H1 (cell line): Measurements from ENCODE around the gene HSDL2. TPM values are rescaled to one million over a fixed set of nuclear protein-coding genes. Genes with fewer than 3 reads are reported as not detected.

Source experiments
- CTCF ChIA-PET: fragments of 300-600 bp; sonication (Branson Sonifier 250); formaldehyde crosslinking; loops from one replicate; lab custom pipeline; 2021; ENCODE audit not compliant: partially characterized antibody; lab: Charles Lee
- POLR2A ChIA-PET: fragments of 300-600 bp; sonication (Branson Sonifier 250); formaldehyde crosslinking; loops from one replicate; lab custom pipeline; 2021; ENCODE audit warnings: inconsistent platforms; ENCODE audit not compliant: partially characterized antibody; lab: Charles Lee
- DNase-seq, 2 experiments: peaks; one replicate each; pipeline versions ENCODE4 v3.0.0 to v3.0.0-alpha.2; 2010 to 2022; ENCODE audit warnings: low spot score in 2 of 2, low read depth in 1 of 2, mixed read lengths in 1 of 2
- FAIRE-seq: peaks from 2 replicates; lab custom pipeline; 2011; peaks lifted over from hg19 to GRCh38; lab: Jason Lieb, UNC
- H2AFZ ChIP-seq: 2 replicates; pipeline ENCODE4 v1.8.1; 2012; ENCODE audit warnings: low read length, inconsistent platforms
- H2AK5ac ChIP-seq: 2 replicates; pipeline ENCODE4 v1.6.1; 2013; ENCODE audit warnings: low read depth, low read length
- H2BK120ac ChIP-seq: replicated peaks from 2 replicates; pipeline ENCODE3; 2013; ENCODE audit warnings: low read depth, low read length, inconsistent platforms
- H2BK12ac ChIP-seq: 2 replicates; pipeline ENCODE4 v1.6.1; 2013; ENCODE audit warnings: low read depth, low read length
- H2BK15ac ChIP-seq: 2 replicates; pipeline ENCODE4 v1.6.1; 2013; ENCODE audit warnings: low read length
- H2BK20ac ChIP-seq: 2 replicates; pipeline ENCODE4 v1.6.1; 2013; ENCODE audit warnings: low read length
- H2BK5ac ChIP-seq: 2 replicates; pipeline ENCODE4 v1.6.1; 2013; ENCODE audit warnings: low read depth, low read length
- H3K14ac ChIP-seq: 2 replicates; pipeline ENCODE4 v1.6.1; 2013; ENCODE audit warnings: inconsistent platforms; ENCODE audit not compliant: insufficient read length
- H3K18ac ChIP-seq: 2 replicates; pipeline ENCODE4 v1.6.1; 2013; ENCODE audit warnings: low read length; ENCODE audit errors: extremely low read depth
- H3K23ac ChIP-seq: 2 replicates; pipeline ENCODE4 v1.6.1; 2013; ENCODE audit warnings: inconsistent platforms; ENCODE audit not compliant: insufficient read length
- H3K23me2 ChIP-seq: 2 replicates; pipeline ENCODE4 v1.6.1; 2013; ENCODE audit warnings: low read depth, low read length
- H3K27ac ChIP-seq: 2 replicates; pipeline ENCODE4 v1.6.1; 2011; ENCODE audit warnings: low read depth, low read length, inconsistent platforms
- H3K27me3 ChIP-seq, 4 experiments: replicated peaks in 1 of 4; 1 replicate in 1 of 4; 2 replicates in 3 of 4; pipeline versions ENCODE4 v1.6.1 to v1.8.1; 2011 to 2013; ENCODE audit warnings: low read length in 3 of 4, mild to moderate bottlenecking in 3 of 4, inconsistent platforms in 2 of 4, mixed read lengths in 2 of 4, moderate library complexity in 1 of 4; ENCODE audit not compliant: control insufficient read depth in 3 of 4, insufficient read depth in 3 of 4; ENCODE audit errors: extremely low read depth in 1 of 4
- H3K36me3 ChIP-seq, 4 experiments: 2 replicates each; pipeline versions ENCODE4 v1.6.1 to v1.8.1; 2011 to 2013; ENCODE audit warnings: mild to moderate bottlenecking in 4 of 4, low read length in 3 of 4, moderate library complexity in 2 of 4, control low read depth in 1 of 4, inconsistent platforms in 1 of 4; ENCODE audit not compliant: insufficient read depth in 4 of 4, control insufficient read depth in 2 of 4
- H3K4ac ChIP-seq: replicated peaks from 2 replicates; pipeline ENCODE3; 2013; ENCODE audit warnings: low read length, low read depth, mixed read lengths, inconsistent platforms; ENCODE audit not compliant: insufficient read length
- H3K4me1 ChIP-seq, 4 experiments: replicated peaks in 1 of 4; 1 replicate in 1 of 4; 2 replicates in 3 of 4; pipeline versions ENCODE4 v1.6.1 to v1.8.1; 2011 to 2013; ENCODE audit warnings: low read length in 3 of 4, inconsistent platforms in 2 of 4, mixed read lengths in 1 of 4; ENCODE audit not compliant: insufficient read depth in 4 of 4, control insufficient read depth in 3 of 4
- H3K4me2 ChIP-seq, 2 experiments: 2 replicates each; pipeline versions ENCODE4 v1.6.1 to v1.8.1; 2011 to 2013; ENCODE audit warnings: low read depth in 2 of 2, low read length in 2 of 2, control low read depth in 1 of 2, inconsistent platforms in 1 of 2, mild to moderate bottlenecking in 1 of 2; ENCODE audit not compliant: insufficient read depth in 1 of 2
- H3K4me3 ChIP-seq, 4 experiments: fragments of 200-600, 300-600 bp in 1 of 4; sonication (generic), shearing (Covaris generic), sonication (Bioruptor Twin) in 1 of 4; 2 replicates each; pipeline versions ENCODE4 v1.5.1 to v1.8.1; 2011 to 2016; ENCODE audit warnings: low read length in 4 of 4, low read depth in 3 of 4, control low read depth in 2 of 4, inconsistent platforms in 2 of 4, mild to moderate bottlenecking in 2 of 4, mixed read lengths in 1 of 4, moderate library complexity in 1 of 4; ENCODE audit not compliant: insufficient read depth in 2 of 4; ENCODE audit errors: extremely low read depth in 1 of 4
- H3K56ac ChIP-seq: replicated peaks from 2 replicates; pipeline ENCODE3; 2013; ENCODE audit warnings: low read depth, mild to moderate bottlenecking, mixed read lengths, low read length, inconsistent platforms; ENCODE audit not compliant: insufficient read length
- H3K79me1 ChIP-seq: 2 replicates; pipeline ENCODE4 v1.6.1; 2013; ENCODE audit warnings: low read depth, low read length, control low read depth
- H3K79me2 ChIP-seq, 2 experiments: 2 replicates each; pipeline versions ENCODE4 v1.6.1 to v1.8.1; 2012 to 2013; ENCODE audit warnings: low read length in 2 of 2, mild to moderate bottlenecking in 2 of 2, inconsistent platforms in 1 of 2; ENCODE audit not compliant: insufficient read depth in 2 of 2, control insufficient read depth in 1 of 2
- H3K9ac ChIP-seq, 4 experiments: replicated peaks in 1 of 4; 1 replicate in 1 of 4; 2 replicates in 3 of 4; pipeline versions ENCODE4 v1.6.1 to v1.8.1; 2011 to 2013; ENCODE audit warnings: low read depth in 3 of 4, low read length in 3 of 4, control low read depth in 2 of 4, mild to moderate bottlenecking in 2 of 4, moderate library complexity in 2 of 4, inconsistent platforms in 1 of 4; ENCODE audit errors: extremely low read depth in 1 of 4
- H3K9me3 ChIP-seq, 2 experiments: 2 replicates each; pipeline versions ENCODE4 v1.6.1 to v1.8.1; 2012 to 2013; ENCODE audit warnings: mild to moderate bottlenecking in 2 of 2, moderate library complexity in 2 of 2, control low read depth in 1 of 2, inconsistent platforms in 1 of 2, low read depth in 1 of 2, low read length in 1 of 2, mixed read lengths in 1 of 2; ENCODE audit not compliant: insufficient read depth in 2 of 2
- H4K20me1 ChIP-seq, 2 experiments: replicated peaks in 1 of 2; 2 replicates each; pipeline versions ENCODE3 to v1.8.1; 2011 to 2013; ENCODE audit warnings: inconsistent platforms in 2 of 2, low read length in 2 of 2, mild to moderate bottlenecking in 1 of 2; ENCODE audit not compliant: insufficient read depth in 2 of 2, control insufficient read depth in 1 of 2
- H4K5ac ChIP-seq: 2 replicates; pipeline ENCODE4 v1.6.1; 2013; ENCODE audit warnings: low read length, low read depth, mixed read lengths, inconsistent platforms; ENCODE audit not compliant: insufficient read length
- H4K8ac ChIP-seq: 2 replicates; pipeline ENCODE4 v1.8.0; 2013; ENCODE audit warnings: mild to moderate bottlenecking, moderate library complexity, low read length, inconsistent platforms; ENCODE audit not compliant: insufficient read depth; ENCODE audit errors: extremely low read depth
- H4K91ac ChIP-seq: replicated peaks from 2 replicates; pipeline ENCODE3; 2013; ENCODE audit warnings: low read length, mixed read lengths, inconsistent platforms; ENCODE audit not compliant: insufficient read length
- CHD2 ChIP-seq: IDR thresholded peaks from 2 replicates; pipeline ENCODE4 v1.6.1; 2012; ENCODE audit warnings: low read length, improper control_type of control experiment
- JUN ChIP-seq: IDR thresholded peaks from 2 replicates; pipeline ENCODE4 v1.6.1; 2011; ENCODE audit warnings: low read depth, mild to moderate bottlenecking, improper control_type of control experiment, low read length
- POLR2AphosphoS5 ChIP-seq: IDR thresholded peaks from 2 replicates; pipeline ENCODE4 v1.6.1; 2011; ENCODE audit warnings: low read depth, low read length
- SP2 ChIP-seq: IDR thresholded peaks from 2 replicates; pipeline ENCODE4 v1.6.1; 2012; ENCODE audit warnings: mild to moderate bottlenecking, low read length, inconsistent platforms
- TAF1 ChIP-seq: IDR thresholded peaks from 2 replicates; pipeline ENCODE4 v1.6.1; 2011; ENCODE audit warnings: mild to moderate bottlenecking, low read depth, low read length
- TBP ChIP-seq: IDR thresholded peaks from 2 replicates; pipeline ENCODE4 v1.6.1; 2011; ENCODE audit warnings: low read depth, low read length, improper control_type of control experiment
- TEAD4 ChIP-seq: IDR thresholded peaks from 2 replicates; pipeline ENCODE4 v1.6.1; 2012; ENCODE audit warnings: low read depth, low read length, inconsistent platforms, mixed read lengths
- USF2 ChIP-seq: IDR thresholded peaks from 2 replicates; pipeline ENCODE4 v1.6.1; 2011; ENCODE audit warnings: low read length, improper control_type of control experiment
- WGBS, 2 experiments: shearing (Covaris generic) in 1 of 2; methylation state at CpG; one replicate each; pipeline versions ENCODE4 v1.1.6 to v1.1.7; 2013 to 2015; ENCODE audit warnings: low lambda C conversion rate in 2 of 2, mixed read lengths in 2 of 2, inconsistent platforms in 1 of 2, low coverage in 1 of 2, missing lambda C conversion rate in 1 of 2; ENCODE audit not compliant: insufficient replicate concordance in 2 of 2, insufficient coverage in 1 of 2, insufficient read length in 1 of 2; ENCODE audit errors: extremely low coverage in 1 of 2, missing lambda C conversion rate in 1 of 2; 5-methylcytosine and 5-hydroxymethylcytosine counted together
- polyA plus RNA-seq, 7 experiments: library from polyadenylated mRNA; depleted of rRNA in 3 of 7; stranded (reverse) in 5 of 7; unstranded in 2 of 7; fragments of >200 nt in 5 of 7; fragments of 200-250 nt in 2 of 7; gene quantifications; 1 replicate in 5 of 7; 2 replicates in 1 of 7; 4 replicates in 1 of 7; pipeline versions ENCODE4 v1.2.1 to v1.2.3, GENCODE V29; 2011 to 2013; ENCODE audit warnings: missing spikeins in 2 of 7, mixed read lengths in 2 of 7
- total RNA-seq: library from RNA; stranded (reverse); fragmentation: NEBNext Ultra II Directional; extraction: Animal tissue kit (Norgen Biotek cat#: 25700); gene quantifications from 2 replicates; pipeline ENCODE4 v1.2.1, GENCODE V29; 2021

The HSDL2 gene
- total and polyA plus RNA-seq, 2 of the 8 experiments (the other 6 are each of a cell fraction or from before 2014, with no cell fraction given) = 6.6 to 15.4 TPM

- 0 out of 2 replicates have a peak, but pooled peaks cover 1% of the 10 kb centered on the region for H3K23me2 ChIP-seq
- no peak overlapping the region for H3K4ac ChIP-seq
- no peak overlapping the region for H3K56ac ChIP-seq
- no peak overlapping the region for H3K9ac ChIP-seq
- H3K27ac ChIP-seq = no peak overlapping the region
- H3K4me3 ChIP-seq = no peak overlapping the region
- H2BK12ac ChIP-seq = no peak overlapping the region
- H2AFZ ChIP-seq = no peak overlapping the region
- H3K4me1 ChIP-seq = no peaks in the 10 kb centered on the region; a peak in 2 of 7 replicates
- no peak overlapping the region for H2BK15ac ChIP-seq
- no peak overlapping the region for H4K5ac ChIP-seq
- H2BK20ac ChIP-seq = no peak overlapping the region
- no peak overlapping the region for H3K18ac ChIP-seq
- H3K4me2 ChIP-seq = no peak overlapping the region
- no peak overlapping the region for H2BK5ac ChIP-seq
- no peaks in the 10 kb centered on the region for H3K27me3 ChIP-seq
- H3K79me2 ChIP-seq = no peaks in the 10 kb centered on the region
- H2BK120ac ChIP-seq = no peak overlapping the region
- ChIA-PET CTCF (interaction anchor here (0.6 kb wide), 1 partner anchor 9 kb away, joined by 3 read pairs; no protein-coding TSS in a partner anchor), POLR2A (no interaction called here)
- no peaks in the 10 kb centered on the region for H3K79me1 ChIP-seq
- H3K14ac ChIP-seq = no peak overlapping the region
- no peak for FAIRE-seq
- no peak overlapping the region for H4K8ac ChIP-seq
- no peak overlapping the region for H3K23ac ChIP-seq
- no peak overlapping the region for H2AK5ac ChIP-seq
- WGBS, 2 experiments = 94% methylated on average over 3 of the region's 3 CpGs; no CpG with 5 or more reads in 1 of the 2 experiments
- TF ChIP-seq USF2 = no peak
- TF ChIP-seq TBP = no peak
- TF ChIP-seq TAF1 = no peak
- TF ChIP-seq SP2 = no peak
- TF ChIP-seq CHD2 = no peak
- no peak for TF ChIP-seq JUN
- TF ChIP-seq TEAD4 = no peak
- no peak for TF ChIP-seq POLR2AphosphoS5
- no peak overlapping the region for H4K91ac ChIP-seq
- peaks cover 0 to 6% (median 0%) of the 10 kb centered on the region in 4 experiments; a peak in 3 of 8 replicates for H3K36me3 ChIP-seq
- no peaks in the 10 kb centered on the region for H3K9me3 ChIP-seq
- no peaks in the 10 kb centered on the region for H4K20me1 ChIP-seq
- DNase-seq = no peak
These were observed 24.6 kb downstream of the HSDL2 start for GRCh38 chr9:112404508-112404932.
